ENCODE data around the gene FBN2. TPM values are rescaled to one million over a fixed set of nuclear protein-coding genes. Genes with fewer than 3 reads are reported as not detected.

Gene FBN2
- total RNA-seq, 1 donor from 2014 or later: 244 TPM

DNA sequence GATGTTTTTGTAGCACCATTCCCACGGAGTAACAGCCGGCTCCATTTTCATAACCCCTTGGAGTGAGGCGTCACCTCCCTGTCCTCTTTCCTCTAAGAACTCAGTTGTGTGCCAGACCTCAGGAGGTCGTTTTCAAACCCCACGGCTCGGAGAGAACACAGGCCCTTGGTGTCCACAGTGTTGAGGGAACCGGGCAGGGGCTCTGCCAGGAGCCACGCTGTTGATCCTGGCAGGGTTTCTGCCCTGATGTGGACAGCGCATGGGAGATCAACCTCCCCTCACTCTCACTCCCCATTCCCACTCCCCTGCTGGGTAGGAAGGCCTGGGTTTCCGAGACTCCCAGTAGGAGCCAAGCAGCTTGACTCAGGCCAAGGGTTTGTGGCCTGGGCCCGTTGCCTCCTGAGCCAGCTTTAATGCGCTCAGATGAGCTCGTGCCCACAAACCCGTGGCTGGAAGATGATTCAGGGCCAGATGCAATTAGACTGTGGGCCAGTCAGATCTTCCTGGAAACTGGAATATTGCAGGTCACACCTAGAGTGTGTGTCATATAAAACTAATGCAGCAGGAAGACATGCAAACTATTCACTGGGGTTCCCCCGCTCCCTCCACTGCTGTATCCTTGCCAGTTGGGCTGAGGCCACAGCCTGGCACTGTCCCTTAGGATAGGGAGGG, 321.0 kb downstream of the FBN2 start:
- TF ChIP-seq, protein P1, sequence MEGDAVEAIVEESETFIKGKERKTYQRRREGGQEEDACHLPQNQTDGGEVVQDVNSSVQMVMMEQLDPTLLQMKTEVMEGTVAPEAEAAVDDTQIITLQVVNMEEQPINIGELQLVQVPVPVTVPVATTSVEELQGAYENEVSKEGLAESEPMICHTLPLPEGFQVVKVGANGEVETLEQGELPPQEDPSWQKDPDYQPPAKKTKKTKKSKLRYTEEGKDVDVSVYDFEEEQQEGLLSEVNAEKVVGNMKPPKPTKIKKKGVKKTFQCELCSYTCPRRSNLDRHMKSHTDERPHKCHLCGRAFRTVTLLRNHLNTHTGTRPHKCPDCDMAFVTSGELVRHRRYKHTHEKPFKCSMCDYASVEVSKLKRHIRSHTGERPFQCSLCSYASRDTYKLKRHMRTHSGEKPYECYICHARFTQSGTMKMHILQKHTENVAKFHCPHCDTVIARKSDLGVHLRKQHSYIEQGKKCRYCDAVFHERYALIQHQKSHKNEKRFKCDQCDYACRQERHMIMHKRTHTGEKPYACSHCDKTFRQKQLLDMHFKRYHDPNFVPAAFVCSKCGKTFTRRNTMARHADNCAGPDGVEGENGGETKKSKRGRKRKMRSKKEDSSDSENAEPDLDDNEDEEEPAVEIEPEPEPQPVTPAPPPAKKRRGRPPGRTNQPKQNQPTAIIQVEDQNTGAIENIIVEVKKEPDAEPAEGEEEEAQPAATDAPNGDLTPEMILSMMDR (IDR thresholded peaks at IDR 0.05; ENCODE audit: unreplicated experiment): no peak
- Mint-ChIP-seq H3K9me3 (peaks cover 9% of the 10 kb centered on the region), H3K27me3 (ENCODE audit: low read depth) (peaks cover 5% of the 10 kb centered on the region), H3K27ac (no peak overlapping the region), H3K36me3 (peaks cover 3% of the 10 kb centered on the region), H3K4me3 (no peak overlapping the region), H3K4me1 (peaks cover 3% of the 10 kb centered on the region)
- no peak for DNase-seq (ENCODE audit: low spot score in 2 of 2, unreplicated experiment in 2 of 2)

DNA sequence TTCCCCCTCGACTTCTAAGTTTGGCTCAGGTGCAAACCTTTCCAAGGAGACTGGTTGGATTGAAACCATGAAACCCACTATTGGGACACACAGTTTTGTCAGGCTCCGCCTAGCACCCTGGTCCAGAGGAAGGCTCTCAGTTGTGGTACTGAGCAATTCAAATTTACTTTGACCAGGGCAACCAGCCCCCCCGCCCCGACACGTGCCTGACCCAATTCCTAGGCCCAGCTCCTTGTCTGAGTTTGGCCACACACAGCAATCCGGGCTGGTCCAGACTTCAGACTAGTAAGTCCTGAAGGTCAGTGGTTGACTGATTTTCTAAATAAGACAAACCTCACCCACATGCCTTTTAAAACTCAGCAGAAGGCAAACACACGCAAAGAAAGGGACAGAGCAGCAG, 321.8 kb downstream of the FBN2 start:
- DNase-seq (ENCODE audit: low spot score in 2 of 2, unreplicated experiment in 2 of 2): no peak
- TF ChIP-seq, protein P1 (IDR thresholded peaks at IDR 0.05; ENCODE audit: unreplicated experiment): no peak
- Mint-ChIP-seq H3K4me3 (no peak overlapping the region), H3K27me3 (ENCODE audit: low read depth) (peaks cover 2% of the 10 kb centered on the region), H3K9me3 (peaks cover 9% of the 10 kb centered on the region), H3K4me1 (peaks cover 3% of the 10 kb centered on the region), H3K36me3 (peaks cover 3% of the 10 kb centered on the region), H3K27ac (no peak overlapping the region)

DNA sequence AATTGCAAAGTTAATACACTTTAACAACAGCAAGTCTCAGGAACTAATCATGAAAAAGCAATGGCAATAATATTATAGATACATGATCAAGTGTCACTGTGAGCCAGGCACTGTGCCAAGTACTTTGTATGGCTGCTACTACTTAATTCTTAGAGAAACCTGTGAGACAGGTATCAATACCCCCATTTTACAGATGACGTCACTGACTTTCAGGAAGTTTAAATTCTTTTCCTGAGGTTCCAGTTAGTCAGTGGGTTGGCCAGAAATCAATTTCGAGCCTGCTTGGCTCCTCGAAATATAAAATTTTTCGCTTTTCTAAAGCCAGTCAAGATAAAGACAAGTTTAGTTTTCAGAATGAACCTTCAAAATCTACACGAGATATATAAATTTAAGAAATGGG, 324.2 kb downstream of the FBN2 start:
- H3K4me1 Mint-ChIP-seq: peaks cover 3% of the 10 kb centered on the region
- H3K36me3 Mint-ChIP-seq: no peaks in the 10 kb centered on the region
- peaks cover 2% of the 10 kb centered on the region for H3K27me3 Mint-ChIP-seq (ENCODE audit: low read depth)
- TF ChIP-seq, protein P1 (IDR thresholded peaks at IDR 0.05; ENCODE audit: unreplicated experiment): no peak
- H3K4me3 Mint-ChIP-seq: no peak overlapping the region
- no peaks in the 10 kb centered on the region for H3K9me3 Mint-ChIP-seq
- no peak for DNase-seq (ENCODE audit: low spot score in 2 of 2, unreplicated experiment in 2 of 2)
- H3K27ac Mint-ChIP-seq: no peak overlapping the region

DNA sequence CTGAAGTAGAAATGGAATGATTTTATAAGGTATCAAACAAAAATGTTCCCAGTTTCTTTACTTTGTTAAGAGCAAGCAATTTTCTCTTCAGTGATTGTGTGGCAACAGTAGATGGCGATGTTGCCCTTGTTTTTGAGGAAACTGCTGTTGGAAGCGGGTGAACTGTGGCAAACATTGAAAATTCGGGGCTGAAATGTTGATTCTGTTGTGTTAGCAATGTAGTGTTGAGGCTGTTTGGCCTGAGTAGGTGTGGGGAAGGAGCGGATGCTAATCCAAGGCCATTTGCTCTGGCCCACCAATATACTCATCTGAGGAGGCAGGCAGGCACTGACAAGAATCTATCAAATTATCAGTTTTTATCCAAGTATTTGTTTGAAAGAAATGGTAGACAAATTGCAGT, 324.7 kb downstream of the FBN2 start:
- H3K36me3 Mint-ChIP-seq: no peaks in the 10 kb centered on the region
- TF ChIP-seq, protein P1 (IDR thresholded peaks at IDR 0.05; ENCODE audit: unreplicated experiment): peak; percentile 81
- no peaks in the 10 kb centered on the region for H3K9me3 Mint-ChIP-seq
- no peak overlapping the region for H3K27ac Mint-ChIP-seq
- peak in 1 of 2 experiments; percentile 69 for DNase-seq (ENCODE audit: low spot score in 2 of 2, unreplicated experiment in 2 of 2)
- no peak overlapping the region for H3K4me3 Mint-ChIP-seq
- H3K27me3 Mint-ChIP-seq (ENCODE audit: low read depth): peaks cover 2% of the 10 kb centered on the region
- H3K4me1 Mint-ChIP-seq: peaks cover 3% of the 10 kb centered on the region

DNA sequence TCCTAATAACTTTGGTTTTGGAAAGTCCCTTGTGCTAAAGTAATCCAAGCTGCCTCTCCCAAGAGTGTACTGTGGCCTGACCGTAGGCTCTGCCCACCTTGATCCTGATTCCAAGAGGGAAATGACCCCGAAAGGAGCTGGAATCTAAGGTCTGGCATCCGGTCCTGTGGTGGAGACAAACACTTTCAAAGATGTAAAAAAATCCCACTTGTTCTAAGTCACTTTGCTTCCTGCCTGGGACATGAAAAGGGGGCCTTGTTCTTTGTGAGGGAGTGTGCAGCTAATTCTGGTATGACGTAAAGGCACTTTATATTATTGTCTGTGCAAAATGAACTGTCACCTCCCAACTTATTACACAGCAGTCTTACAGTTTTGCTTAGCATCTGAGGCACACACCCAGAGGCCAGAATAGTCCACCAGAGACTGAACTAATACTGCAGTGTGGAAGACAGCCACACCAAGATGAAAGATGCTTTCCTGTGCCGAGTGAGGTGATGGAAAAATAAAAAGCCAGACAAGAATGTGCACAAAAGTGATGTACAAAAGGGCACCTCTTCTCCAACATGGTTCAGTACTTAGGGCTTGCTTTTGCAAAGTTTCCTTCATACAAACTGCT, 325.7 kb downstream of the FBN2 start:
- no peak for DNase-seq (ENCODE audit: low spot score in 2 of 2, unreplicated experiment in 2 of 2)
- Mint-ChIP-seq H3K27ac (no peak overlapping the region), H3K9me3 (no peaks in the 10 kb centered on the region), H3K4me1 (peaks cover 3% of the 10 kb centered on the region), H3K36me3 (no peaks in the 10 kb centered on the region), H3K4me3 (no peak overlapping the region), H3K27me3 (ENCODE audit: low read depth) (peaks cover 2% of the 10 kb centered on the region)
- TF ChIP-seq, protein P1 (IDR thresholded peaks at IDR 0.05; ENCODE audit: unreplicated experiment): no peak
